ENCODE data around the gene UGT1A5.
"Not testable (repeated sequence)": the region's sequence is repeated elsewhere in the genome, so short reads cannot be mapped to it uniquely, and the experiment has no call there.

Gene UGT1A5

DNA sequence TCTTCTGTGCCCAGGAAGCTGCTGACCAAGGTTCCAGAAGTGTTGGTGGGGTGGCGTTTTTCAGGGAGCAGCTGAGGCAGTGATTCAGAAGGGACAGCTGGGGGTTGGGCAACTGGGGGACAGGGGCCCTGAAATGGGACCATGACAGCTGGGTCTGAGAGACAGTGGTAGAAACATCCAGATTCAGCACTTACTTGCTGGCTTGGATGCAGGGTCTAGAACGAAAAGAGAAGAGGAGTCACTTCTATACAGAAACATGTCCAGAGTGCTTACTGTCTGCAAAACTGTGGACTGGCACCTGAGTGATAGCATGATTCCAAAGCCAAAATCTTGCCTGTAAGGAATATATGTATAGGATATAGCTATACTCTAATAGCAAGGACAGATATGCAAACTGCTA lies 33.1 kb downstream of the UGT1A5 start:
- DNase-seq (ENCODE audit: low read depth in 2 of 2), result not testable (repeated sequence)

DNA sequence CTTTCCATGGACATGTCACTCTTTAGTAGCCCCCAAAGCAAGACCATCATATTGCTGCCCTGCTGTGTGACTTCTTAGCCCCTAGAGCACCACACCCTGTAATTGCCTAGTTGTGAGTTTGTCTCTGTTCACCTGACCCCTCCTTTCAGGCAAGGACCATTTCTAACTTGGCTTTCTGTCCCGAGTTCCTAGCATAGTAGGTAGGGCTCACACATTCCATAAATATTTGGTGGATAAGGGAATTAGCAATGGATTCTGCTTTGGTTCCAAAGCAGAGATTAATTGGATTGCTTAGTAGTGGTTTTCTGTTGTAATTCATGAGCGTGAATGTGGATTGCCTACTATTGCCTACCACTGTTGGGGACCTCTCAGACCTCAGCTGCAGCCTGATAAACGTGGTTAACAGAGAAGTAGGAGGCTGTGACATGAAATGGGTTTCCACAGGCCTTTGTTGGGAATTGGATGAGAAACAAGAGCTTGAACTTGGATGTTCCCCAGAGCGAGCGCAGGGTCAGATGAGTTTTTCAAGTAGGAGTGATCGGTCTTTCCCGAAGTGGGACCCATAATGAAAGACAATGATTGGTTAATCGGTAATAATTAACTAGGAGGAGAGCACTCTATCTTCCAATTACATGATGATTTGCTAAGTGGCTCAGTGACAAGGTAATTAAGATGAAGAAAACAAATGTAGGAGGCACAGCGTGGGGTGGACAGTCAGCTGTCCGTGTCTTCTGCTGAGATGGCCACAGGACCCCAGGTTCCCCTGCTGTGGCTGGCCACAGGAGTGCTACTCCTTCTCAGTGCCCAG lies 34.0 kb downstream of the UGT1A5 start:
- DNase-seq (ENCODE audit: low read depth in 2 of 2), result no peak

DNA sequence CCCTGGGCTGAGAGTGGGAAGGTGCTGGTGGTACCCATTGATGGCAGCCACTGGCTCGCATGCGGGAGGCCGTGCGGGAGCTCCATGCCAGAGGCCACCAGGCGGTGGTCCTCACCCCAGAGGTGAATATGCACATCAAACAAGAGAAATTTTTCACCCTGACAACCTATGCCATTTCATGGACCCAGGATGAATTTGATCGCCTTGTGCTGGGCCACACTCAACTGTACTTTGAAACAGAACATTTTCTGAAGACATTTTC lies 34.5 kb downstream of the UGT1A5 start:
- DNase-seq (ENCODE audit: low read depth in 2 of 2), result no peak

DNA sequence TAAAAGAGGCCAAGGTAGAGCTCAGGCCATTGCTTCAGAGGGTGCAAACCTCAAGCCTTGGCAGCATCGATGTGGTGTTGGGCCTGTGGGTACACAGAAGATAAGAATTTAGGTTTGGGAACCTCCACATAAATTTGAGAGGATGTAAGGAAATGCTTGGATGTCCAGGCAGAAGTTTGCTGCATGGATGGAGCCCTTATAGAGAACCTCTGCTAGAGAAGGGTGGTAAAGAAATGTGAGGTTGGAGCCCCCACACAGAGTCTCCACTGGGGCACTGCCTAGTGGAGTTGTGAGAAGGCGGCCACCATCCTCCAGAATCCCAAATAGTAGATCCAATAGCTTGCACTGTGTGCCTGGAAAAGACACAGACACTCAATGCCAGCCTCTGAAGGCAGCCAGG lies 38.0 kb downstream of the UGT1A5 start:
- DNase-seq (ENCODE audit: low read depth in 2 of 2), result not testable (repeated sequence)

DNA sequence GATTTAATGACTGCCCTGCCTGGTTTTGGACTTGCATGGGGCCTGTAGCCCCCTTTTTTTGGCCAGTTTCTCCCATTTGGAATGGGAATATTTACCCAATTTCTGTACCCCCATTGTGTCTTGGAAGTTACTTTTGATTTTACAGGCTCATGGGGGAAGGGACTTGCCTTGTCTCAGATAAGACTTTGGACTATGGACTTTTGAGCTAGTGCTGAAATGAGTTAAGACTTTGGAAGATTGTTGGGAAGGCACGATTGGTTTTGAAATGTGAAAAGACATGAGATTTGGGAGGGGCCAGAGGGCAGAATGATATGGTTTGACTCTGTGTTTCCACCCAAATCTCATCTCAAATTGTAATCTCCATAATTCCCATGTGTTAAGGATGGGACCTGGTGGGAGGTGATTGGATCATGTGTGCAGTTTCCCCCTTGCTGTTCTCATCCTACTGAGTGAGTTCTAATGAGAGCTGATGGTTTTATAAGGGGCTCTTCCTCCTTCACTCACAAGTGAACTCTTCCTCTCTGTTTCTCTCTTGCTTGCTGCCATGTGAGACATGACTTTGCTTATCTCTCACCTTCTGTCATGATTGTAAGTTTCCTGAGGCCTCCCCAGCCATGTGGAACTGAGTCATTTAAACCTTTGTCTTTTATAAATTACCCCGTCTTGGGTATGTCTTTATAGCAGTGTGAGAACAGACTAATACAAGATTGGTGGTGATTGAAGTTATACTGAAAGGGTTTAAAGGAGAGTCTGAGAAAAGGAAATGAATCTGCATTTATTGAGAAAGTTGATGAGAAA lies 38.7 kb downstream of the UGT1A5 start:
- DNase-seq (ENCODE audit: low read depth in 2 of 2), result not testable (repeated sequence)

DNA sequence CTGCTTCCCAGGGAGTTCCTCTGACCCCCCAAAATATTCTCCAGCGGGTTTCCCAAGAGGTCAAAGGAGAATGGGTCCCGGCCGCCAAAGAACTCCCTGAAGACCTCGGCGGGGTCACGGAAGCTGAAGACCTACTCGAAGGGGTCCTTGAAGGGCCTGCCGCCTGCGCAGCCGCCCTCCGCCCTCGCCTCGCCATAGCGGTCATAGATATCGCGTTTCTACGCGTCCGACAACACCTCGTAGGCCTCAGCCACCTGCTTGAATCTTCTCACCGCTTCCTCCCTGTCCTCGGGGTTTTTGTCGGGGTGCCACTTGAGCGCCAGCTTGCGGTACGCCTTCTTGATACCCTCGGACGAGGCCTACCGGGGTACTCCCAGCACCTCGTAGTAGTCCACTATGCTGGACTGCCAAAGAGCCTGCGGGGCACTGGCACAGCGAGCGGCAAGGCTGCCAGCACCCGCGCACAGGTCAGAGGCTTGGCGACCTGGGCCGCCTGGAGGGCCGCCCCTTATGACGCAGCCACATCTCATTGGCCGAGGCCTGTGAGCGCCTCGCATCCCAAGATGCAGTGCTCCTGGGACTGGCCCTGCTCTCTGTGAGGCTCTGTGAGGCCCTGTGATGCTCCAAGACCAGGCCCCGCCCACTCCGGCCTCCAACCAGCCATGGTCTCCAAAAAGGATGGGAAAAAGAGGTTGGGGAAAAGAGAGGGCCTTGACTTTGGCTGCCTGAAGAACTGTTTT lies 42.3 kb downstream of the UGT1A5 start:
- no peak for DNase-seq (ENCODE audit: low read depth in 2 of 2)

DNA sequence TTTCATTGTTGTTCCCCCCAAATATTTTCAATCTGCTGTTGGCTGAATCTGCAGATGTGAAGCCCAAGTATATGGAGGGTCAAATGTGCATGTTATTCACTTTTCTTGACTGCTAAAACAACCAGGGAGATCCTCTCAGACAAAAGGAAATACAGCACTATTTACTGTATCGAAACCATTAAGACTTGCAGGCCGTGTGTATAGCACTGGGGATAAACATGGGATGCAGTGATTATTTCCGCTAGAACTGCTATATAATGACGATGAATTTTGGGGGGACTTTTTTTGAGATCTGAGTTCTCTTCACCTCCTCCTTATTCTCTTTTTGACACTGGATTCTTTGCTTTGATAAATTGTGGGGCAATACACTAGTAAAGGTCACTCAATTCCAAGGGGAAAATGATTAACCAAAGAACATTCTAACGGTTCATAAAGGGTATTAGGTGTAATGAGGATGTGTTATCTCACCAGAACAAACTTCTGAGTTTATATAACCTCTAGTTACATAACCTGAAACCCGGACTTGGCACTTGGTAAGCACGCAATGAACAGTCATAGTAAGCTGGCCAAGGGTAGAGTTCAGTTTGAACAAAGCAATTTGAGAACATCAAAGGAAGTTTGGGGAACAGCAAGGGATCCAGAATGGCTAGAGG lies 43.8 kb downstream of the UGT1A5 start:
- DNase-seq (ENCODE audit: low read depth in 2 of 2), result no peak

DNA sequence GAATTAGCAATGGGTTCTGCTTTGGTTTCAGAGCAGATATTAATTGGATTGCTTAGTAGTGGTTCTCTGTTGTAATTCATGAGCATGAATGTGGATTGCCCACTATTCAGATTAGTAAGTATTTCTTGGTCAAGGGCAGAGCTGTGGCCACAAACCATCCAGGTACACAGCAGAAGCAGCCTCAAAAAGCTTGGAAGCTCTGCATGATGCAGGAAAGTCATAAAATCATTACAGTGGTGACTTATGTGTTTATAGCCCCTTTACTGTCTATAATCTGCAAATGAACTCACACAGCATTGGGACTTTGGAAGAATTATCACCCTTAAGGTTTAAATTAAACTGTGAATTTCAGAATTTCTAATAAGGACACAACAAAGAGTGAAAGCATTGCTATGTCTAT lies 45.4 kb downstream of the UGT1A5 start:
- DNase-seq (ENCODE audit: low read depth in 2 of 2), result no peak

DNA sequence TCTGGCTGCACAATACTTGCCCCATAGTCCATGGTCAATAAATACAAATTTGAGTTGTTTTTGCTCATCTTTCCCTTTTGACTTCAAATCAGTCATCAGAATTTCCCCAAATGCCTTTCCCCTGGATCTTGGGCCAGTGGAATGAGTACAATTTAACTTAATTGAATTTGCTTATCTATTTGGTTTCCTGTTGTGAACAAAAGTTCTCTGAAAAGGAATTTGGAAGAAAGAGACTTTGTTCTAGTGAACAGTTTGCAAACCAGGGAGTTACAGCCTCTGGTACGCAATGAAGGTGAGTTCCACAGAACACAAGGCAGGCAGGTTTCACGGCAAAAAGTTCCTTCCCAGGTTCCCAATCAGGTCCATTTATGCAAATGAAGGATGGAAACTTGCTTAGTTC lies 46.1 kb downstream of the UGT1A5 start:
- no peak for DNase-seq (ENCODE audit: low read depth in 2 of 2)

DNA sequence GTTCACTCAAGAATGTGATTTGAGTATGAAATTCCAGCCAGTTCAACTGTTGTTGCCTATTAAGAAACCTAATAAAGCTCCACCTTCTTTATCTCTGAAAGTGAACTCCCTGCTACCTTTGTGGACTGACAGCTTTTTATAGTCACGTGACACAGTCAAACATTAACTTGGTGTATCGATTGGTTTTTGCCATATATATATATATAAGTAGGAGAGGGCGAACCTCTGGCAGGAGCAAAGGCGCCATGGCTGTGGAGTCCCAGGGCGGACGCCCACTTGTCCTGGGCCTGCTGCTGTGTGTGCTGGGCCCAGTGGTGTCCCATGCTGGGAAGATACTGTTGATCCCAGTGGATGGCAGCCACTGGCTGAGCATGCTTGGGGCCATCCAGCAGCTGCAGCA lies 47.3 kb downstream of the UGT1A5 start, which contains the start of gene UGT1A1:
Gene UGT1A1, plus strand, starts transcription at position 228 of the 400 bp plus-strand sequence. Its CDS starts 18 bp downstream, at position 246.
- DNase-seq (ENCODE audit: low read depth in 2 of 2), result no peak

DNA sequence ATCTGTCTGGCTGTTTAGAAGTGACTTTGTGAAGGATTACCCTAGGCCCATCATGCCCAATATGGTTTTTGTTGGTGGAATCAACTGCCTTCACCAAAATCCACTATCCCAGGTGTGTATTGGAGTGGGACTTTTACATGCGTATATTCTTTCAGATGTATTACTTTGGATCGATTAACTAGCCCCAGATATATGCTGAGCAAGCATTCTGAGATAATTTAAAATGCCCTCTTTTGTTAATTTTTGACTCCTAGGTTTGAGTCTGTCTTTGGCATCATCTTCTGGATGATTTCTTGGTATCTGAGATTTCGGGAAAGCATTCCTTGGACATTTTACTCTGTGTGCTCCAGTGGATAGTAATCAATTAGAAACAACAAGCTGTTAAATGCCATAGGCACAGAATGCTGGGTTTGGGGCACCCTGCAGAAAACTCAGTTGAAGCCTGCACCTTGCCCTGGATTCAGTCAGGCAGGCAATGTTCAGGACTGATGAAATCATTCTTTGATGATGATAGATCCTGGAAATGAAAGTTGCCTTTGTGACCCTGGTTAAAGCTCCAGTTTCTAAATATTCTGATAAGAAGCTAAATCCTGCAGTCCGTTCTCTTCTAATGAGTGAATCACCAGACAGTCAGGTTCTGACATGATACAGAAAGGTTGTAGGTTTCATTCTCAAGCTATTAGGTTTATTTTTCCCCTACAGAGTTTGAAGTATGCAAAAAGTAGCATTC lies 48.5 kb downstream of the UGT1A5 start:
- DNase-seq (ENCODE audit: low read depth in 2 of 2), result no peak

DNA sequence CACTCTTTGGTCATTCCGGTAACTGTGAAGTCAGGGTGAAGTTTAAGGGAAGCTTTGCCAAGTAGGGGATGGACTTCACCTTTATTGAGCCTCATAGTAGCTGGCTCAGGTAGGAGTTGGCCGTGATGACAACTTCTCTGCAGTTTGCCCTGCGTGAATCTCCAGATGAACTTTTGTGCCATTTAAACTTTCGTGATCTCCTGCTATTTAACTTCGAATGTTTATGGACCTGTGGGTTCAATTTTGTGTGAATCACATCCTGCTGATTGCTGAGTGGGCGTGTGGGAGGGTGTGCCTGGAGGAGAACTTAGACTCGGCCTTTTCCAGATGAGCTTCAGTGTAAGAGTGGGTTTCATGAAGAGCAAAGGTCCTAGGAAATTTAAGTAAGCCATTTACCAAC lies 51.6 kb downstream of the UGT1A5 start:
- DNase-seq (ENCODE audit: low read depth in 2 of 2), result no peak

DNA sequence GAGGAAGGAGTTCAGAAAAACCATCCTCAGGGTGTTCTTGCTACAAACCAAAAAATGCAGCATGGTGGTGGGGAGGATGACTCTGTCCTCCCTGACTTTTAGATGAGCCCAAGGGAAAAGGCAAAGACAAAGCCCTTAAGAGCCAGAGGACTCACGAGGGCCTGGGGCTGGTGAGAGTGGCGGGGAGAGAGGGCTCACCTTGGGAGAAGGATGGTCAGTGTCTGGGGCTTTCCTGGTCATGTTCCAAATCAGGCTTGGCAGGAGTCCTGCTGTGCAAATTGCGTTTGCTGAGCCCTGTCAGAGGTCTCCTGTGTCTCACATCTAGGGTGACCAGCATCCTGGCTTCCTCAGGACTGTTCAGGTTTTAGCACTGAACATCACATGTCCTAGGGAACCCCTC lies 52.1 kb downstream of the UGT1A5 start:
- DNase-seq (ENCODE audit: low read depth in 2 of 2), result no peak

DNA sequence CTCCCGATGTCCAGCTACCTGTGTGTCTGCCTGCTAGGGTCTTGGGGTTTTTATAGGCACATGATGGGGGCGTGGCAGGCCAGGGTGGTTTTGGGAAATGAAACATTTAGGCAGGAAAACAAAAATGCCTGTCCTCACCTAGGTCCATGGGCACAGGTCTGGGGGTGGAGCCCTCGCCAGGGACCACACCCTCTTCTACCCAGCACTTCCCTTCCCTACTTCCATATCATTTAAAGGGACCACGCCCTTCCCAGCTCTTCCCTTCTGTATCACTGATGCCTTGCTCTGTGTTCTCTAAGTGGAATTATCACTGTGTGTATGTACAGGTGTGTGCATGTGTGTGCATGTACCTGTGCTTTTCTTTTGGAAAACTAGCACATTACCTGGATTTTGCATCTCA lies 53.7 kb downstream of the UGT1A5 start:
- DNase-seq (ENCODE audit: low read depth in 2 of 2), result no peak

DNA sequence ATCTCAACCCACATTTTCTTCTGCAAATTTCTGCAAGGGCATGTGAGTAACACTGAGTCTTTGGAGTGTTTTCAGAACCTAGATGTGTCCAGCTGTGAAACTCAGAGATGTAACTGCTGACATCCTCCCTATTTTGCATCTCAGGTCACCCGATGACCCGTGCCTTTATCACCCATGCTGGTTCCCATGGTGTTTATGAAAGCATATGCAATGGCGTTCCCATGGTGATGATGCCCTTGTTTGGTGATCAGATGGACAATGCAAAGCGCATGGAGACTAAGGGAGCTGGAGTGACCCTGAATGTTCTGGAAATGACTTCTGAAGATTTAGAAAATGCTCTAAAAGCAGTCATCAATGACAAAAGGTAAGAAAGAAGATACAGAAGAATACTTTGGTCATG lies 55.4 kb downstream of the UGT1A5 start:
- DNase-seq (ENCODE audit: low read depth in 2 of 2), result no peak

DNA sequence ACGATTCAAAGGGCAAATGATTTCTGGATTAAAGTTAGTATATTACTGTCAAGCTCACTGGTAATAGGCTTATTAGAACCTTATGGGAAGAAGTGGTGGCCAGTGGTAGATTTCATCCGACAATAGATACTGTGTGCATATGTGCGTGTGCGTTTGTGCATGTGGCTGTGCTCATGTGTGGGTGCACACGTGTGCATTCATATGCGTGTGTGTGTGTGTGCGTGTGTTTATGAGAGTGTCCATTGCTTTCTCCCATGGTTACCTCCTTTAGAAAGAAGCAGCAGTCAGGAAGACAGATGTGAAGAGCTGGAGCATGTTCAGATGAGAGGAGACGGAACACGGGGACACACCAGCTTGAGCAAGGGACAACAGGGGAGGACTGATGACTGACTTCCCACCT lies 56.6 kb downstream of the UGT1A5 start:
- DNase-seq (ENCODE audit: low read depth in 2 of 2), result no peak

DNA sequence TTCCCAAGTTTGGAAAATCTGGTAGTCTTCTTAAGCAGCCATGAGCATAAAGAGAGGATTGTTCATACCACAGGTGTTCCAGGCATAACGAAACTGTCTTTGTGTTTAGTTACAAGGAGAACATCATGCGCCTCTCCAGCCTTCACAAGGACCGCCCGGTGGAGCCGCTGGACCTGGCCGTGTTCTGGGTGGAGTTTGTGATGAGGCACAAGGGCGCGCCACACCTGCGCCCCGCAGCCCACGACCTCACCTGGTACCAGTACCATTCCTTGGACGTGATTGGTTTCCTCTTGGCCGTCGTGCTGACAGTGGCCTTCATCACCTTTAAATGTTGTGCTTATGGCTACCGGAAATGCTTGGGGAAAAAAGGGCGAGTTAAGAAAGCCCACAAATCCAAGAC lies 59.4 kb downstream of the UGT1A5 start:
- DNase-seq (ENCODE audit: low read depth in 2 of 2), result no peak

DNA sequence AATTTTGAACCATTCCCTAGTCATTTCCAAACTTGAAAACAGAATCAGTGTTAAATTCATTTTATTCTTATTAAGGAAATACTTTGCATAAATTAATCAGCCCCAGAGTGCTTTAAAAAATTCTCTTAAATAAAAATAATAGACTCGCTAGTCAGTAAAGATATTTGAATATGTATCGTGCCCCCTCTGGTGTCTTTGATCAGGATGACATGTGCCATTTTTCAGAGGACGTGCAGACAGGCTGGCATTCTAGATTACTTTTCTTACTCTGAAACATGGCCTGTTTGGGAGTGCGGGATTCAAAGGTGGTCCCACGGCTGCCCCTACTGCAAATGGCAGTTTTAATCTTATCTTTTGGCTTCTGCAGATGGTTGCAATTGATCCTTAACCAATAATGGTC lies 59.9 kb downstream of the UGT1A5 start:
- DNase-seq (ENCODE audit: low read depth in 2 of 2), result no peak

DNA sequence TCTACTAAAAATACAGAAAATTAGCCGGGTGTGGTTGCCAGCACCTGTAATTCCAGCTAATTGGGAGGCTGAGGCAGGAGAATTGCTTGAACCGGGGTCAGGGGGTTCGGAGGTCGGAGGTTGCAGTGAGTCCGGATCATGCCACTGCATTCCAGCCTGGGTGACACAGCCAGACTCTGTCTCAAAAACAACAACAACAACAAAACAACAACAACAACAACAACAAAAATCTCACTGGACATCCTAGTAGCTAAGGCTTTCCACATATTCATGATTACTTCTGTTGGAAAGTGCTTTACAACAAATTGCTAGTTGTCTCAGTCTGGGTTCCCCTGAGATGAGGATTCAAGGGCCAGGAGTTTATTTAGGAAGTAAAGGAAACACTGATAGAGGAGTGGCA lies 61.1 kb downstream of the UGT1A5 start:
- DNase-seq (ENCODE audit: low read depth in 2 of 2), result no peak

DNA sequence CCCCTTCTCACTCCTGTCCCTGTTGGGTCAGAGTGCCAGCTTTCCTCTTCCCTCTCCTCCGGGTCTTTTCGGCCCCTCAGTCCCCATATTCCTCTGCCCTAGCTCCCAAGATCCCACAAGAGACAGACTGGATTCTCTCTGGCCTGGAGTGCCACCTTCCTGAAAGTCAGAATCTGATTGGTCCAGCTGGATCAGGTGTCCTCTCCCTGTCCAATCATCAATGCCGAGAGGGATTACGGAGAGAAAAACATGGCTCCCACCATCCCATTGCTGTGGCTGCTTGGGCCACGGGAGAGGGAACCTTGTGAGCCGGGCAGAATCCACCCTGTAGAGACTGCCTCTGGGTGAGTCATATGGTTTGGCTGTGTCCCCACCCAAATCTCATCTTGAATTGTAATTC lies 62.7 kb downstream of the UGT1A5 start:
- DNase-seq (ENCODE audit: low read depth in 2 of 2), result no peak

DNA sequence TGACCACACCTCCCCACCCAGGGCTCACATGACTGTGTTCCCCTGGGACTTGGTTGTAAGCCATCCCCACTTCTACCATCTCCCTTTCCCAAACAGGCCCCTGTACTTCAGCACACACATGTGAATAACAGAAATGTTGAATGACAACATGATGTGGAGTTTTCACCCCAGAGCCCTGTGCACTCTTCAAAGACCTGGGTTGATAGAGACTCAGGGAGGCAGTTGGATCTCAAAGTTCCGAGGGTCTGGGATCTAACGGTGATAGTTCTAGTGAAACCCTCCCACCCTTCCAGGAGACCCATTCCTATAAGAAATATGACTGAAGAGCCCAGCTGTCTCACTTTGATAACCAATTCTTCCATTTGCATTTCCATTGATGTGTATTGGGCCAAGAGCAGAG lies 65.3 kb downstream of the UGT1A5 start, which contains the start of gene MROH2A:
Gene MROH2A, plus strand, starts transcription at position 301 of the 400 bp plus-strand sequence. CDS start 1,029 bp downstream, outside the sequence.
- no peak for DNase-seq (ENCODE audit: low read depth in 2 of 2)

Data from stimulated activated CD8-positive, alpha-beta memory T cell treated with anti-CD3 and anti-CD28 coated beads, Interleukin-2, amount 100 ng/mL, for 48 hours (primary cell).